Stomach (tissue), 9 donors: Measurements from ENCODE around the gene DCK. TPM values are rescaled to one million over a fixed set of nuclear protein-coding genes. Genes with fewer than 3 reads are reported as not detected.

Experiments
- DNase-seq, 2 donors: peaks; one replicate each; pipeline versions ENCODE4 v3.0.0 to v3.0.0-alpha.2; 2013 to 2019
- H3K27ac ChIP-seq, 5 donors: fragments of 200-600 bp in 4 of 5; sonication (generic) in 4 of 5; one replicate each; pipeline ENCODE4 v1.5.1; 2013 to 2019; ENCODE audit warnings: mild to moderate bottlenecking in 1 of 5, moderate library complexity in 1 of 5
- H3K27me3 ChIP-seq, 3 donors: fragments of 200-600 bp; sonication (generic); one replicate each; pipeline ENCODE4 v1.5.1; 2017 to 2019; ENCODE audit warnings: mixed run types in 1 of 3
- H3K36me3 ChIP-seq, 4 donors: fragments of 200-600 bp; sonication (generic); 1 replicate in 3 of 4; 2 replicates in 1 of 4; pipeline ENCODE4 v1.5.1; 2016 to 2019
- H3K4me1 ChIP-seq, 4 donors: fragments of 200-600 bp; sonication (generic); one replicate each; pipeline ENCODE4 v1.5.1; 2016 to 2019
- H3K4me3 ChIP-seq, 4 donors: fragments of 200-600 bp; sonication (generic) in 3 of 4; one replicate each; pipeline ENCODE4 v1.5.1; 2016 to 2019; ENCODE audit warnings: mild to moderate bottlenecking in 1 of 4
- H3K9me3 ChIP-seq, 4 donors: fragments of 200-600 bp; sonication (generic); one replicate each; pipeline ENCODE4 v1.5.1; 2016 to 2019
- EP300 ChIP-seq: sonication (generic); formaldehyde crosslinking; IDR thresholded peaks from one replicate; pipeline ENCODE4 v1.6.1; 2017; ENCODE audit warnings: antibody characterized with exemption
- POLR2A ChIP-seq, 4 donors: fragments of 450-650 bp; IDR thresholded peaks; one replicate each; pipeline ENCODE4 v1.6.1; 2016; ENCODE audit warnings: antibody characterized with exemption in 4 of 4, control low read depth in 2 of 4, mild to moderate bottlenecking in 1 of 4, moderate library complexity in 1 of 4
- POLR2AphosphoS5 ChIP-seq, 3 donors: sonication (generic); formaldehyde crosslinking; IDR thresholded peaks; one replicate each; pipeline ENCODE4 v1.6.1; 2016; ENCODE audit warnings: antibody characterized with exemption in 3 of 3
- WGBS, 5 donors: extraction: QIAGEN DNeasy Blood & Tissue Kit in 3 of 5; methylation state at CpG; one replicate each; pipeline versions ENCODE4 v1.1.5 to v1.1.7; 2013 to 2018; 5-methylcytosine and 5-hydroxymethylcytosine counted together
- intact Hi-C: fragments of 100-400 bp; cut with DNase I; formaldehyde crosslinking; loops from one replicate; pipeline ENCODE4 v1.15.1; 2023; ENCODE audit warnings: low total_unique reads
- polyA plus RNA-seq, 3 donors: library from polyadenylated mRNA; stranded (reverse); fragments of 200-250 nt; gene quantifications; one replicate each; pipeline ENCODE4 v1.2.3, GENCODE V29; 2013
- total RNA-seq, 5 donors: library from RNA; depleted of rRNA; stranded (reverse); fragments of >200 nt; gene quantifications; one replicate each; pipeline versions ENCODE4 v1.1.0 to v1.2.3, GENCODE V29; 2014 to 2016
- TF ChIP-seq, protein P1 (sequence below), 7 experiments: fragments of 450-650 bp in 4 of 7; fragments of 200-600 bp in 3 of 7; sonication (generic) in 3 of 7; IDR thresholded peaks; one replicate each; pipeline ENCODE4 v1.5.1; 2016 to 2019; ENCODE audit warnings: antibody characterized with exemption in 7 of 7, control low read depth in 2 of 7, mild to moderate bottlenecking in 1 of 7
- donor health status: healthy with polysubstance abuse.
- donor health status: Bipolar disorder and iron deficiency.
- donor health status: healthy.

The DCK gene
- total and polyA plus RNA-seq, 8 donors = 6.7 to 43.2 (median 13.5) TPM

DNA sequence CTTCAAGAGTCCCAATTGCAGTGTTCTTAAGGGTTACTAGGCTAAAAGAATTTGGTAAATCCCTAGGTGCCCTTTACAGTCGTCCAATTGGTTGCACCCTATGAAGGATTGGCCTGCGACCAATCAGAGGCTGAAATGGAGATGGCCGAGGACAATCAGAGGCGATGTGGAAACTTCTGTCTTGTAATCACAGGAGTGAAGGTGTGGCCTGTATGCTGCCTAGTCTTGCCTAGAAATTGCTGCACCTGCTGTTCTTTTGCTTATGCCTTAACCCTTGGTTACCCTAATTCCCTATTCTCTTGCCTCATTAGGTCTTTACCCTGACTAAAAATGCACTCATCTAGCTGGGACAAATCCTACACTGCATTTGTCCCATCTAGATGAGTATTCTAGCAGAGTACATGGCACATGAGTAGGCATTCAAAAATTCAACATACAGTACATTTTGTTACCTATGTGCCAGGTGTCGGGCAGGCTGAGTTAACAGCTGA lies 1.0 kb upstream of the DCK start:
- peak in 1 of 2 donors; percentile 53 for DNase-seq
- WGBS, 5 donors = 49 to 71% (median 60%) methylated on average over 5 of the region's 5 CpGs
- H3K9me3 ChIP-seq = no peaks in the 10 kb centered on the region
- H3K4me3 ChIP-seq = peak overlapping the region; percentile 81 to 92 (median 86)
- intact Hi-C loops = loop anchor here (10.0 kb wide), 1 partner anchor 148 kb away; no protein-coding TSS in a partner anchor
- H3K27me3 ChIP-seq = no peaks in the 10 kb centered on the region
- H3K36me3 ChIP-seq = no peaks in the 10 kb centered on the region
- peaks cover 11 to 46% (median 30%) of the 10 kb centered on the region in 4 donors for H3K4me1 ChIP-seq
- H3K27ac ChIP-seq = peak overlapping the region in 4 of 5 donors; percentile 87 to 92 (median 90)
- no peak for TF ChIP-seq EP300
- TF ChIP-seq, protein P1, sequence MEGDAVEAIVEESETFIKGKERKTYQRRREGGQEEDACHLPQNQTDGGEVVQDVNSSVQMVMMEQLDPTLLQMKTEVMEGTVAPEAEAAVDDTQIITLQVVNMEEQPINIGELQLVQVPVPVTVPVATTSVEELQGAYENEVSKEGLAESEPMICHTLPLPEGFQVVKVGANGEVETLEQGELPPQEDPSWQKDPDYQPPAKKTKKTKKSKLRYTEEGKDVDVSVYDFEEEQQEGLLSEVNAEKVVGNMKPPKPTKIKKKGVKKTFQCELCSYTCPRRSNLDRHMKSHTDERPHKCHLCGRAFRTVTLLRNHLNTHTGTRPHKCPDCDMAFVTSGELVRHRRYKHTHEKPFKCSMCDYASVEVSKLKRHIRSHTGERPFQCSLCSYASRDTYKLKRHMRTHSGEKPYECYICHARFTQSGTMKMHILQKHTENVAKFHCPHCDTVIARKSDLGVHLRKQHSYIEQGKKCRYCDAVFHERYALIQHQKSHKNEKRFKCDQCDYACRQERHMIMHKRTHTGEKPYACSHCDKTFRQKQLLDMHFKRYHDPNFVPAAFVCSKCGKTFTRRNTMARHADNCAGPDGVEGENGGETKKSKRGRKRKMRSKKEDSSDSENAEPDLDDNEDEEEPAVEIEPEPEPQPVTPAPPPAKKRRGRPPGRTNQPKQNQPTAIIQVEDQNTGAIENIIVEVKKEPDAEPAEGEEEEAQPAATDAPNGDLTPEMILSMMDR (IDR thresholded peaks at IDR 0.05) = no peak
- TF ChIP-seq POLR2A (IDR thresholded peaks at IDR 0.05) = no peak
- no peak for TF ChIP-seq POLR2AphosphoS5 (IDR thresholded peaks at IDR 0.05)

DNA sequence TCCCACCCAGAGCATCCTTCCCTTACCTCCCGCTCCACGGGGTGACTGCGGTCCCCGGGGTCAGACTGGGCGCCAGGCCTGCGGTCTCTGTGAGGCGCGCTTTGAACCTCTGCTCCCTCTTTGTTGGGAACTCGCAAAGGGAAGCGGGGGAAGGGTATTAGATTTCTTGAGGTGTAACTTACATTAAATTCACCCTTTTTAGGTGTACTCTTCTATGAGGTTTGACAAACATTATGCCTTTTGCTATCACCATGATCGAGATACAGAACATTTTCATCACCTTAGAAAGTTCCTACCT lies 569 bp downstream of the DCK start:
- Histone ChIP-seq H3K27ac (peak overlapping the region; percentile 84 to 92 (median 90)), H3K36me3 (peaks cover 0 to 8% (median under 1%) of the 10 kb centered on the region in 4 donors), H3K4me3 (peak overlapping the region; percentile 81 to 92 (median 86)), H3K4me1 (peaks cover 11 to 53% (median 34%) of the 10 kb centered on the region in 4 donors), H3K9me3 (no peaks in the 10 kb centered on the region), H3K27me3 (no peaks in the 10 kb centered on the region)
- intact Hi-C loops = loop anchor here (10.0 kb wide), 1 partner anchor 149 kb away; no protein-coding TSS in a partner anchor
- no peak for DNase-seq
- WGBS, 5 donors = 1 to 4% (median 2%) methylated on average over 11 of the region's 11 CpGs
- TF ChIP-seq, protein P1 (IDR thresholded peaks at IDR 0.05) = no peak
- no peak for TF ChIP-seq POLR2AphosphoS5 (IDR thresholded peaks at IDR 0.05)

DNA sequence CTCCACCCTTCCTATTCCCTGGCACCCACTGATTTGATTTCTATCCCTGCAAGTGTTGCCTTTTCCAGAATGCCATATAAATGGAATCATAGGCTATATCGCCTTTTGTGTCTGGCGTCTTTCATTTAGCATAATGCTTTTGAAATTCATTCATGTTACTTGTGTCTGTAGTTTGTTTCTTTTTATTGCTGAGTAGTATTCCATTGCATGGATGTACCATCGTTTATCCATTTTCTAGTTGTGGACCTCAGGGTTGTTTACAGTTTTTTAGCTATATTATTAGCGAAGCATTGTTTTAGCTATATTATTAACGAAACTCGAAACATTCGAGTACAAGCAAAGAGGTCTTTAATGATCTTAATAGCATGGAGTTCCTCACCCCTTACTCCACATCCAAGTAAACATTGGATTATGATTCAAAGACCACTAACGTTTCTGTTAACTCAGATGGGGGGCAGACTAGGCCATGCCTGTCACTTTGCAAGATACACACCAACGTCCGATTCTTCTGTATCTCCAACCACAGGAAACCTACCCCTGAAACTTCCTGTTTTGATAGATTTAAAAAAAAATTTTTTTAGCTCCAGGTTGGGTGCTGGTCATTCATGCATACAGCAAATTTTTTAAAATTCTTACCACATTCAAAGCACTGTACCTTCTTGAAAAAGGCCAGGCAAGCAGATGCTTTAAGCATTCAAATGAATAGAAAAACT lies 1.1 kb downstream of the DCK start:
- peaks cover 11 to 53% (median 34%) of the 10 kb centered on the region in 4 donors for H3K4me1 ChIP-seq
- 66 to 72% (median 66%) methylated on average over 10 of the region's 10 CpGs for WGBS, 5 donors
- no peak for DNase-seq
- intact Hi-C loops = loop anchor here (10.0 kb wide), 1 partner anchor 150 kb away; no protein-coding TSS in a partner anchor
- no peaks in the 10 kb centered on the region for H3K9me3 ChIP-seq
- peak overlapping the region in 4 of 5 donors; percentile 87 to 92 (median 90) for H3K27ac ChIP-seq
- TF ChIP-seq, protein P1 (IDR thresholded peaks at IDR 0.05) = no peak
- TF ChIP-seq POLR2A (IDR thresholded peaks at IDR 0.05) = no peak
- no peak for TF ChIP-seq EP300
- no peak for TF ChIP-seq POLR2AphosphoS5 (IDR thresholded peaks at IDR 0.05)
- no peaks in the 10 kb centered on the region for H3K27me3 ChIP-seq
- peaks cover 0 to 13% (median 4%) of the 10 kb centered on the region in 4 donors for H3K36me3 ChIP-seq
- H3K4me3 ChIP-seq = peak overlapping the region; percentile 81 to 92 (median 86)

DNA sequence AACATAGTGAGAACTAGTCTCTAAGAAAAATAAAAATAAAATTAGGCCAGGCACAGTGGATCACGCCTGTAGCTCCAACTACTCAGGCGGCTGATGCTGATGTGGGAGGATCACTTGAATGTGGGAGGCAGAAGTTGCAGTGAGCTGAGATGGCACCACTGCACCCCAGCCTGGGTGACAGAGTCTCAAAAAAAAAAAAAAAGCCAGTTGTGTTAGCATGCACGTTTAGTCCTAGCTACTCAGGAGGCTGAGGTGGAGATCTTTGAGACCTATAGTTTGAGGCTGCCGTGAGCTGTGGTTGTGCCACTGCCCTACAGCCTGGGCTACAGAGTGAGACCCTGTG lies 2.5 kb downstream of the DCK start:
- no peak for DNase-seq
- intact Hi-C loops = loop anchor here (10.0 kb wide), 1 partner anchor 151 kb away; no protein-coding TSS in a partner anchor
- peak overlapping the region in 3 of 5 donors; percentile 3 to 61 (median 27) for H3K27ac ChIP-seq
- peaks cover 11 to 53% (median 34%) of the 10 kb centered on the region in 4 donors for H3K4me1 ChIP-seq
- H3K36me3 ChIP-seq = peaks cover 0 to 16% (median 5%) of the 10 kb centered on the region in 4 donors
- H3K4me3 ChIP-seq = no peak overlapping the region
- no peak for TF ChIP-seq EP300
- TF ChIP-seq POLR2AphosphoS5 (IDR thresholded peaks at IDR 0.05) = no peak
- no peak for TF ChIP-seq POLR2A (IDR thresholded peaks at IDR 0.05)
- TF ChIP-seq, protein P1 (IDR thresholded peaks at IDR 0.05) = no peak
- 54 to 71% (median 64%) methylated on average over 4 of the region's 4 CpGs for WGBS, 5 donors
- no peaks in the 10 kb centered on the region for H3K27me3 ChIP-seq
- H3K9me3 ChIP-seq = no peaks in the 10 kb centered on the region
